GOT3 (cell line): ENCODE measurements around the gene INSC.

Experiments used
- DNase-seq: peaks from one replicate; lab custom pipeline; 2025; ENCODE audit warnings: mixed read lengths; lab: John Stamatoyannopoulos, UW

Gene INSC

DNA sequence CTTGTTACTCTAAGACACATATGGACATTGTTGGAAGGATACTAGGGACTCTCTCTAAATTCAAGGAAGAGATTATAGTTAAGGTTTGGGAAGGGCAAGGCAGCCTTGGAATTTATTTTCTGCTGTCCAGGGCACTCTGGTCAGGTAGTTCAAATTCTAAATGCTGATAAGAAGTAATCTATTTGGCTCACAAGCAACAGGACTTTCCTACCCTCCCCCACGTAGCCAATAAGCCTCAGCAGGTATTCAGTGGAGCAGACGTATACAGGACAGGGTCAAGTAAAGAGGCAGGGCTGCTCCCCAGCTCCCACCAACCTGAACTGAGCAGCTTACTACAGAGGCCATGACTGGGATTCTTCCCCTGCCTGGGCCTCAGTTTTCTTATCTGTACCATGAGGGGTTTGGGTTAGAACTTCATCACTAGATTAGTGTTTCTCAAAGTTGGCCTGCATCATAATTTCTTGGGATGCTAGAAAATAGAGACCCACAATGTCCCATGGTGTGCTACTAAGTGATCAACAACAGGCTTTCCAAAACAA, 6.1 kb upstream of the INSC start:
- DNase-seq, result no peak

DNA sequence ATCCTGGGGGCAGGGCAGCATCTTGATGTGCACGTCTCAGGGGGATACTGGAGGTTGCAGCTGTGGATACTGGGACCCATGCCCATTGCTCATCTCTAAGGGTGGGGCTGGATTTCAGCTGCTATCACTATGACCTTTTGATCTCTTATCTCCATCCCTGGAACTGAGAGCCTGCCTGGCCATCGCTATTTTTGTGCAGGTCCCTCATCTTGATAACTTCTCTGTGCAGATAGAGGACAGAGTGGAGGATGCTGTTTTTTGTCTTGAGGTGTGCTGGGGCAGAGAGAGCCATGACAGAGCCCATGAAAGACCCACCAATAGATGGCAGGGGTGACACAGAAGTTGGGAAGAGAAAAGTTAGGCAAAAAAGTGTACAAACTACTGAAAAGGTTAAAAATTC, 5.1 kb upstream of the INSC start:
- DNase-seq, result no peak

DNA sequence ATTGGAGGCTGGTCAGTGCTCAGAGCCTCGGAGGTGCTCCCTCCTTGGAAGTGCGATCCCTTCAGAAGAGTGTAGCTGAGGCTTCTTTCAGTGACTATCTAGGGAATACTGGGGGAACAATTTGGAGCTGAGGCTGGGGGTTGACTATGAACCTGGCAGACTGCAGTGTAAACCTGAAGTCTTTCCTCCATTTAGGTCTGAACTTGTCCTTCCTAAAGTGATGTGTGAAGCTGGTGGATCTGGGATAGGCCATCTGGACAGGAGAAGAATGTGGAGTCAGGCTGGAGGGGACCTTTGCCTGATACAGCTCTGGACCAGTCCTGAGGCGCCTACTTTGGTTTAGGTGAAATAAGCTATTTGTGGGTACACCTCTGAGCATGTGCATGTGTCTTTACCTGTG, 3.5 kb upstream of the INSC start:
- no peak for DNase-seq

DNA sequence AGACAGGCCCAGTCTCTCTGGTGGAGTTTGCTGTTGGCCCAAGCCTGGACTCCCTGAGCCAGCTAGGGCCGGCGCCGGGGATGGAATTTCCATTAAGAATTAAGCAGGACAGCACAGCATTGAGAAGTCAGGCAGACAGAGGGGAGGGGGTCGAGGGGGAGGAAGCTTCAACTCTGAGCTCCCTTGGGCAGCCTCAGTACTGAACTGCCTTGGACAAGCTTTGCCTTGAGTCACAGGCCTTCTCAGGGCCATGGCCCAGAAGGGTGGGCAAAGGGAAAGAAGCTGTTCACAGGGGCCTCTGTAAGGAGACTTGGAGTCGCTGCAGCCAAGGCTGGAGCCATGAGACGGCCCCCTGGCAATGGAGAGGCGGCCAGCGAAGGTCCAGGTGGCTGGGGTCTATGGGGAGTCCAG, 2.6 kb upstream of the INSC start:
- no peak for DNase-seq

DNA sequence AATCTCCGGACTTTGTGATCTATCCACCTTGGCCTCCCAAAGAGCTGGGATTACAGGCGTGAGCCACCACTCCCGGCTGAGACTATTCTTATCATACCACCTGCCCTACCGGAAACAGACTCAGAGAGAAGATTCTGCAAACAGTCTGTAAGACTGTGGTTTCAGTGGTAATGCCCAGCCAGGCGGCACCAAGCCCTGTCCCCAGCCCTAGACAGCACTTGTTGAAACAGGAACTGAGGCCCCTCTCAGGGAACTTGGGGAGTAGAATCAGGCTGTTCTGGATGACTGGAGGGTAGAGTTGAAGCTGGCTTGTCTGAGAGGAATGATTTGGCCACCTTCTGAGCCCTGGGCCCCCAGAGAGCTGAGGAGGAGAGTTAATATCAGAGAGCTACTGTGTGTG, 1.3 kb upstream of the INSC start:
- no peak for DNase-seq

DNA sequence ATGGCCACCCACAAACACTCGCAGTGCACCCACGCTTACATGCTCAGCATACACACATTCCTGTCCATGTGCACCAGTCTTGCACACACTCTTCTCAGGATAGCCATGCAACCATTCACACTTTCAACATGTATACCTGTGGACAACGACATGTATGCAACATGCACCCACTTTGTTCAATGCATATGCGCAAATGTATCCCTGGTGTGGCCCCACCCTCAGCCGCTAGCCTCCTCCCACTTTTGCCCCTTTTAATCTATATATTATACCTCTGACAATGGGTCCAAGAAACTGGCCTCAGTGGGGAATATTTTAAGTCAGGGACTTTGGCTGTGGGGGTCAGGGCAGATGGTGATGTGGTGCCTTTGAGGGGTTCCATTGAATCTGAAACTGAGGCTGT, 963 bp downstream of the INSC start:
- DNase-seq, result no peak

DNA sequence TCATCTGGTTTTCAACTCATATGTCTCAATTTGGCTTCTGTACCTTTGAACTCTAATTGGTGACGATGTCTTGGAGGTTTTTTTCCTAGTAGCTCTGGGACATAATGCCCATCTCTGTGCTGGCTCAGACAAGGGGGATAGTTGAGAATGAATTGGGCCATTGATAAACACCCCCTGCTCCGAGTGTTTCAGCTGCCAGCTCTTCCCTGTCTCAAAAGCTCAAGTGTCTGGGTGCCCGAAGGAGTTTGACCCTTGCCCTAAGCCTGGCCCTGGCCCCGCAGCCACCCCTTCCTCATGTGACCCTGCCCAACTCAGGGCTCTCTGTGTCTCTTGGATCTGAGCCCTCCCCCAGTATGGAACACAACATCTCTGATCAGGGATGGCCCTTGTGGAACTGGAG, 3.0 kb downstream of the INSC start:
- DNase-seq, result no peak

DNA sequence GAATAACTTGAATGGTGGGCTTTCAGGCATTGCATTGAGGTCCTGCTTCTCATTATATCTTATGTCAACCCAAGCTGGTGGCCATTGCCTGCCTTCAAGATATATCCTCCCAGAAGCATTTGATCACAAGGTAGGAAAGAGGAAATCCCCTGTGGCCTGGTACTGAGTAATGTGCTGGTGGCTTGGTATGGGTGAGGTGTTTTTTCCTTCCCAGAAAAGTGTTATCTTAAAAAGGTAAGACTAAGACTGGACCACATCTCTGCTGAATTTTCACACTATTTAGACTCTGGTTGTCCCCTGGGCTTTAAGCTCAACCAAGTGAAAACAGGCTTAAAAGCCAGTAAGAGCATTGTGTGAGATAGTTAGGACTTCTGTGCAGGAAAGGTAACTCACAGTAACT, 3.7 kb downstream of the INSC start:
- DNase-seq, result no peak

DNA sequence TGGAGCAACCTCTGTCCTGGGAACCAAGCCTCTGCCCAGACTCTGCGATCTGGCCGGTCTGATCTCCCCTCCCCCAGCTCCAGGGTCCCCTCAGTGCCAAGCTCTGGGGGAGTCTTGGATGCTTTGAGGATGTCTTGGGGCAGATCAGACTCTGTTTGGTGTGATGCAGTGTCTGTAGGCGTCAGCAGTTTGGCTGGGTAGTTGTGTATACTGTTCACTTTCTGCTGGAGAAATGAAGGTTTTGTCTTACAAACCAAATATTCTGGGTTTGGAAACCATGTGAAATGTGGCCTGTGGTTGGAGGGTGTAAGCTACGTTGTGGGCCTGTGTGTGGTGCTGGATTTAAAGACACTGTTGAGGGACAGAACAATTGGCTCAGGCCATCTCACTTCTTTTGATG, 4.6 kb downstream of the INSC start:
- no peak for DNase-seq

DNA sequence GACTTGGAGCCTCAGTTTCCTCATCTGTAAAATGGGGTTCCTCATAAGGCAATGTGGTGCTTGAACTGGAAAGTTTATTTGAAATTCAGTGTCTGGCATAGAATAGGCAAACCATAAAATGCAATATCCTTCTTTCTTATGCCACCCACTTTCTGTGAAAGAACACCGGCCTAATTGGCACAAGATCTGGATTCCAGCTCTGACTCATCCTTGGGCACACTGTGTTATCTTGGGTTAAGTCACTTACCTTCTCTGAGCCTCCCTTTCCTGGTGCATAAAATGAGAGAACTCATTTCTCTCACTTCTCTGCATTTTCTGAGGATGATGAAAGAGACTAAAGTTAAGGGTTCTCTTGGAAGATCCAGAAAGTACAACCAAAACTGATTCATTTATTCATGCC, 5.1 kb downstream of the INSC start:
- DNase-seq, result no peak

DNA sequence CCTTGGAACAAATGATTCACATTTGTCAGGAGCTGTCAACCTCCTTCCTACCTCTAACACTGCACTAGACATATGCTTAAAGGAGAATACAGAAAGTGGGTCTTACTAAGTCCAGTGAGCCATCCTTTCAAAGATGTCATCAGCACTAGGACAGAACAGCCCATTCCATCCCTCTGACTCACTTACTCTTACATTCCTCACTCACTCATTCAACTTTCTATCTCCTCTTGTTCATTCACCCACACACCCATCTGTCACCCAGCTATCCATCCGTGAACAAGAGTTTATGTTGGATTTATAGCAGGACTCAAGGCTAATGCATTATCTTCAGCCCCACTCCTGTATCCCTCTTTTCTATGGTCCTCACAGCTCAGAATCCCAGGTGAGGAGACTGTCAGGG, 9.1 kb downstream of the INSC start:
- DNase-seq, result no peak

DNA sequence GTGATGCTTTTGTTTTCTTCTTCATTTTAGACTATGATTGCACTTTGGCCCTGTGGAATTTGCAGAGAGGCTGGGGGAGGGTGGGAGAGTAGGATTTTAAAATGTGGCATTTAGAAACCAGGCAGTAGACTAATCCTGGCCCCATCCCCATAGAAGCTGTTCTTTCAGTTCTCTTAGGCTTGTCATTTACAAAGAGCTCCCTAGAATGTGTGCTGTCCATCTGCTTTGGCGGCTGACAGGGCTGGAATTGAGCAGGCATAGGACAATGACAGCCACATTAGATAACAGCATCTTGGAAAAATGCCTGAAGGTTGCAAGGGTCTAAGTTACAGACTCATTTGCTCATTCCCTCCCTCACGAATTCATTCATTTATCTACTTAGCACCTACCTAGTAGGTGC, 9.8 kb downstream of the INSC start:
- DNase-seq, result no peak

DNA sequence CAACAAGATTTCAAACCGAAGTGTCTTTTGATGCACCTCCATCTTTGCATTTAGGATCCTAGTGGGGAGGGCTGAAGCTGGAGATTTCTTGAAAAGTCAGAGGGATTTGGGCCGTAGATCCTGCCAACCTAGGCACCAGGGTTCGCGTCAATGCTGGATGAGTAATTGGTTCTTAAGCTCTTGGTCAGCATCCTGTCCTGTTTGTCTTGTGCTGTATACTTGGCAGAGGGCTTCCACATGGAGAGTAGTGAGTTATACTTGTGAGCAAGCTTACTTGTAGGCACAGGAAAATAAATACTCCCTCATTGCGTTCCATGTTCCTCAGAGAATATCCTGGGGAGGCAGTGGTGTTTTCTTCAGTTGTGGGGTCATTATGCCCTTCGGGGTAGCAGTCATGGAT, 12.6 kb downstream of the INSC start:
- DNase-seq, result no peak

DNA sequence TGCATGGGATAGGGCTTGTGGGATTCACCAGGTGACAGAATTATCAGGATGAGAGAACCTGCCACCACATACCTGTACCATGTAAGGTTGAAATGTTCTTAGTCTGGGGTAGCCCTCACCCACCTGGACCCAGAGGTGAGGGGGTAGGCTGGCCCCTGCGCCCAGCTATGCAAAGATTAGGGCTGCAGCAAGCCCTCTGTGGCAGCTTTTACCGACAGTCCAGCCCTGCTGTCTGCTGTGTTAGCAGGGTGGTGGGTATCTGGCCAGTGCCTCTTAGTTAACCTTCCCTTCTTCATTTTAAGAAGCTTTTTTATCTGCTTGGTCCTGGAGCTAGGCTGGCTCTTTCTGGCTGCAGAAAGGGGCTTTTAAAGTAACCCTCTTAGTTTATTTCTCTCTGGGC, 13.9 kb downstream of the INSC start:
- no peak for DNase-seq

DNA sequence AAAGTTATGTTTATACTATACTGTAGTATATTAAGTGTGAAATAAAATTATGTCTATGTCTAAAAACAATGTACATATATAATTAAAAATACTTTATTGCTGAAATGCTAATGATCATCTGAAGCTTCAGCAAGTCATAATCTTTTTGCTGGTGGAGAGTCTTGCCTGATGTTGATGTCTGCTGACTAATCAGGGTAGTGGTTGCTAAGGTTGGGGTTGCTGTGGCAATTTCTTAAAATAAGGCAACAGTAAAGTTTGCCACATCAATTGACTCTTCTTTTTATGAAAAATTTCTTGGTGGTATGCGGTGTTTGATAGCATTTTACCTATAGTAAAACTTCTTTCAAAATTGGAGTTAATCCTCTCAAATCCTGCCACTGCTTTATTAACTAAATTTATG, 21.4 kb downstream of the INSC start:
- no peak for DNase-seq

DNA sequence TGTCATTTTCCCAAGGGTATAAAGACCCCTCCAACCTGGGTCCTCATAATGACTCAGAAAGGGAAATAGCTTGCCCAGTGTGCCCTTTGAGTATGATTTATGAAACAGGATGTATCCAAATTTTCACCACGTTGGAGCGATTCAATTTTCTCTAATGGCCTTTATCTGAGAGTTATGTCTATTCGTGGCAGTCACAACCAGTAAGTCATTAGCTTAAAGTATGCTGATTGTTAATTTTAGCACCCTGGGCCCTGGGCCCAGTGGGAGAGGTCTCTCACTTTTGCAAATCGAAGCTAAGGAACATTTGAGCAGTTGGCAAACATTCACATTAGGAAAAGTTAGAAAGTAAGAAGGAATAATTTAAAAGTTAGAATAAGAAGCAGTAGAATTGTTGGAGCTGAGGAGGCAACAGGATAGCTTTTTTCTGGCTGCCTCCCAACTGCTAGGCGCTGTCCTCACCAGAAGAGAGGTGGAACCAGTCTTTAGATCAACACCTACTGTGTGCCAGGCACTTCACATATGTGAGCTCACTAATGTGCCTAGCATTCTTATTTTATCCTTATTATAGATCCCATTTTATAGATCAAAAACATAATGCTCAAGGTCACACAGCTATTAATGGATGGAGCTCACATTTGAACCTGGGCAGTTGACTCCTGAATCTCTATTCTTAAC, 24.5 kb downstream of the INSC start:
- DNase-seq, result no peak

DNA sequence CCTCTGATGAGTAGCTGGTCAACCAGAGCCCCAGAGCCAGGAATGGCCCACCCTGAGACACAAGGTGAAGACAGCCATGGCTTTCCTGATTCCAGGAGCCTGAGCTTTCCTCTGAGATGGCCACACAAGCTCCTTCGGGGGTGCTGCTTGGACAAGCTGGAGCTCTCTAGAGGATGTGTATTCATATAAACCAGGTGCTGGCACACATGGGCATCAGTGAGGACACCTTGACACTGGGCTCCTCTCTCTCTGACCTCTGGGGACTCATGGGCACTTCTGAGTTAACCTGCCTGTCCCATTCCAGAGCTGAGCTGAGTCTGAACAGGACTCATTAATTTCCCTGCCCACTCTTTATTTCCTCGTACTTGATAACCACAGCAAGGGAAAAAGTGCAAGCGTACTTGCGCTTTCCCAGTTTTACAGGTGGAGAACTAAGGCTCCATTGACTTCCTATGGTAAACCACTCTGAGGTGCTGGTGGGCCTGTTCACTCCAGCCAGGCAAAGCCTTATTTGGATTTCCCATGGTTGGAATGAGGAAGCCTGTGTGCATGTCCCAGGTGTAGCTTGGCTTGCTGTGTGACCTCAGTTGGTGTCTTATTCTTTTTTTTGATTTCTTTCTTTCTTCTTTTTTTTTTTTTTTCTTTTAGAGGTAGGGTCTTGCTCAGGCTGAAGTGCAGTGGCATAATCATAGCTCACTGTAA, 25.4 kb downstream of the INSC start:
- DNase-seq, result no peak

DNA sequence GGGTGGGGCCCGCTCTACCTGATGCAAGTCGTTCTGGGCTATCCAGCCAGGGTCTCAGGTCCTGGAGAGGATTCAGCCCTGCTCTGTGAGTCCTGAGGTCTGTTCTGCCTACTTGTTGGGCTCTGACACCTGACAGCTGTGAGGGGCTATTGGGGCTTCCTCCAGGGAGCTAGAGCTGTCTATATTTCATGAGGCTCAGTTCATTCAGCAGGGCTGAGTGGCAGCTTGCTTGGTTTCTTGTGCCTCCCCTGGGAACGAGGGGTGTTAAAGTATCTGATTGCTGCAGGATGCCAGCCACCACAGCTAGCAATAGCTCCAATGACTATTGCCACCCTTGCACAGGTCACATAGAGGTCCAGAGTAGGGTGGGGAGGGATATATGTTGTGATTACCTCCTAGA, 26.7 kb downstream of the INSC start:
- DNase-seq, result no peak

DNA sequence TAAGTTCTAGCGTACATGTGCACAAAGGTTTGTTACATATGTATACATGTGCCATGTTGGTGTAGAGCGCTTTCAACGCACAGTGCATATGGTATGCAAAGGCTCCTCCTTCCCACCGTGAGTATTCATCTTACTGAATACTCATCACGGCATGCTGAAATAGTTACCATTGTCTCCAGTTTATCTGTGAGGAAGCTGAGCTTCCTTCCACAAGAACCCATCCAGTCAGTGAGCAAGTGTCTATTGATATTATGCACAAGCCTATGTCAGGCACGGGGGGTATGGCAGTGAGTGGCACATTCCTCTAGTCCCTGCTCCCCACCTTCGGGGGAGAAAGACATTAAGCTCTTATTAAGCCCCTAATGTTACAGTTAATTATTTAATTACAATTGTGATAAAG, 28.1 kb downstream of the INSC start:
- no peak for DNase-seq

DNA sequence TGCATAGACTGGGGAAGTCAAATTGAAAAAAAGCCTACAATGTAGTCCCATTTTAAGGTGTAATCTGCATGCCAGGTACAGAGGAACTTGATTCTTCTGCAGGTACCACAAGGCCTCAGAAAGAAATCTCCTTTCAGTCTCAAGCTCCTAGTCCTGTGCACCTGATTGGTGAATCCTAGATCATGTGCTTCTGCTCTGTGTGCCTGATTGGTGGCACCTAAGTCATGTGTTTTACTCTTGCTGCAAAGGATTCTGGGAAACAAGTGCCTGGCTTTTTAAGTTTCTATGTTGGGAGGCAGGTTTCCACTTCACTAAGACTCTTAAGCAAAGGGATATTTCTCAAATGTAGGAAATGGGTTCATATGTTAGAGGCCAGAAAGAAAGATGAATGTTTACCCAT, 29.1 kb downstream of the INSC start:
- DNase-seq, result no peak

DNA sequence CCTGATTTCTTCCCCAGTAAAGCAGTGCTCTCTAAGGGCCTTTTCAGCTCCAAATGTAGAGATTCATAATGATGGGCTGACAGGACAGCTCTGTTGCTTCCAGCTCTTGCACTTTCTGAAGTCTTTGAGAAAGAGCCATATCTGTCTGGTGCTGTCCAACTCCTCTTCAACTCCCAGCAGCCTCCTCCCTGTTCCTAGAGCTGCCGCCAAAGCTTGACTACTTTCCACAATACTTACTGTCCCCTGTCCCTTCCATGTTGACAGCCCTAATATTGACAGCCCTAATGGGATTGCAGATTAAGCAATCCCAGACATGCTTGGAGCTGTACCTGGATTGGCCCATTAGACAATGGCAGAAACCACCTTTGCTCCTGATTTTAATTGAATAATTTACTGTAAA, 29.6 kb downstream of the INSC start:
- DNase-seq, result no peak

DNA sequence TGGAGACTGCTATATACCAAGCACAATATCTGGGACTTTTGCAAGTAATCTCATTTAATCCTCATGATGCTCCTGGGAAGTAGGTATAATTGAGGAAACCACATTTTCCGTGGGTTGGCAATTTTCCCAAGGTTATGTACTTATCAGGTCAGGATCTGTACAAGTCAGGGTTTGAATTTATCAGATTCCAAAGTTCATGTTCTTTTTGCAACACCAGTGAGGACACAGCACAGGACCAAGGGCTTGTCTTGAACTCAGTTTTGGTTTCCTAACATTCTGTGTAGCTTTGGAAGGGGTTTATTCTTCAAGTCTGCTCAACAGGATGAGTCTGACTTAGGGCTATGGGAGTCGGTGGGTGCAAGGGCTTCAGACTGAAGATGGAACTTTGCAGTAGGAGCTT, 30.4 kb downstream of the INSC start:
- no peak for DNase-seq

DNA sequence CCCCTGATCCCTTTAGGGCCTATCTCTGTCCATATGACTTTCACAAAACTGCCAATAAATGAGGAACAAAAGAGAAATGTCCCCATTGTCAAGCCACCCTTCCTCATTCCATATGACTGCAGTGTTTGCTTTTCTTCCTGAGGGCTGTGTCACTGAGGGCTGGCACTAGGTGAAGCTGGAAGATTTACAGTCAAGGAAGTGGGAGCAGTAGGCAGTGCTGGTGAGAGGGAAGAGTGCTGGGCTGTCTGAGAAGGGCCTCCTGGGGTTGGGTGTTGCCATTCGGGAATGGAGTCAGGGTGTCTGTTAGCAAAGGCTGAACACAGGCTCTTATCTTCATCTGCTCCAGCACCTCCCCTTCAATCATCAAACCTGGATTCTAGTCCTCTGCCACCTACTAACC, 30.9 kb downstream of the INSC start:
- DNase-seq, result no peak
